GM19467 (cell line): ENCODE results near the gene OVOL2.
A peak's percentile ranks its signal among the peaks of the same experiment; 100 is the strongest.

ENCODE experiments used
- ATAC-seq: cut with Tn5 transposase; IDR thresholded peaks from one replicate; pipeline ENCODE4 v1.9.1; 2021; ENCODE audit warnings: mild to moderate bottlenecking, moderate library complexity; ENCODE audit not compliant: unreplicated experiment

The OVOL2 gene

GRCh38 chr20:18016772-18017171, 40.9 kb downstream of the OVOL2 start:
- no peak for ATAC-seq

- ATAC-seq, result no peak
These were observed 43.3 kb downstream of the OVOL2 start for GRCh38 chr20:18014411-18014810.

- no peak for ATAC-seq
These were observed 44.8 kb downstream of the OVOL2 start for GRCh38 chr20:18012901-18013300.

GRCh38 chr20:18011951-18012645, 45.6 kb downstream of the OVOL2 start:
- no peak for ATAC-seq

- ATAC-seq, result no peak
These were observed 46.2 kb downstream of the OVOL2 start for GRCh38 chr20:18011482-18011881.

GRCh38 chr20:18009116-18009515, 48.6 kb downstream of the OVOL2 start:
- ATAC-seq, result no peak

GRCh38 chr20:18007534-18008292, 50.0 kb downstream of the OVOL2 start:
- ATAC-seq, result no peak

GRCh38 chr20:18006684-18007083, 51.0 kb downstream of the OVOL2 start:
- ATAC-seq, result no peak

- no peak for ATAC-seq
These were observed 51.7 kb downstream of the OVOL2 start for GRCh38 chr20:18005990-18006364.

GRCh38 chr20:18005170-18005989, 52.3 kb downstream of the OVOL2 start:
- peak; percentile 90 for ATAC-seq

- no peak for ATAC-seq
These were observed 53.2 kb downstream of the OVOL2 start for GRCh38 chr20:18004384-18005031.

- no peak for ATAC-seq
These were observed 53.8 kb downstream of the OVOL2 start for GRCh38 chr20:18003897-18004296.

GRCh38 chr20:18001131-18001921, 56.4 kb downstream of the OVOL2 start:
- no peak for ATAC-seq

GRCh38 chr20:17999566-17999965, 58.1 kb downstream of the OVOL2 start:
- ATAC-seq, result no peak

GRCh38 chr20:17998446-17998845, 59.3 kb downstream of the OVOL2 start:
- ATAC-seq, result no peak

- ATAC-seq, result no peak
These were observed 61.5 kb downstream of the OVOL2 start for GRCh38 chr20:17995967-17996819.

GRCh38 chr20:17993546-17993945, 64.2 kb downstream of the OVOL2 start:
- ATAC-seq, result no peak

GRCh38 chr20:17992847-17993513, 64.7 kb downstream of the OVOL2 start:
- ATAC-seq, result no peak

GRCh38 chr20:17992224-17992637, 65.5 kb downstream of the OVOL2 start:
- no peak for ATAC-seq
